Measurements from ENCODE around the gene TMEM119.
"Not testable (repeated sequence)": the region's sequence is repeated elsewhere in the genome, so short reads cannot be mapped to it uniquely, and the experiment has no call there.

TMEM119 gene

DNA sequence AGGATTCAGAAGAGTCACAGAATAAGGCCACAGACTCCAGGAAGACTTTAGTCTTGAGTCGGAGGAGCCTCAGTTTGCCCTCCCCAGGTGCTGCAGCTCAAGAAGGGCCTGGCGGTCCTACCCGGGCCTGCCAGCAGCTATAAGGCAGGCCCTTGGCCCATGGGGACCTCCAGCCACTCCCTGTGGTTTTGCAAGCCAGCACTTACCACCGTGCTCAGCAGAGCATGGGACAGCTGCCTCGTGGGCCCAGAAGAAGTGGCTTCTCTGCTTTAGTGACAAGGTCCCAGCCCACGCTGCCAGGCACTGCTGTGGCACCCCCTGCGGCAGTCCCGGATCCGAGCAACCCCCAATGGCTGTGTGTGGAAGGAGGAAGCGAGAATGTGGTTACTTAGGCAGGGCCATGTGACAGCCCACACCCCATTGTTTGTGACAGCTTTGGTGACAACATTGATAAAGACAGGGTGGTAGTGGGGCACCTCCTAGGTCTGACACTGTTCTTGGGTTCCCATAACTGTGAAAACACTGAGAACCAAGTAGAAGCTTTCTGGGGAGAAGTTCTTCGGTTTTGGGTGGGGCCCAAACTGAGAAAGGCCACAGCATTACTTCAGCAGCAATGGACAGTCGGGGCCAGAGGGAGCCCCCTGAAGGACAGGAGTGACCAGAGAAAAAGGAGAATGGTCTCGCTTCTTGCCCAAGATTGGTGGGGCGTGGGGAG is 35.8 kb upstream of the TMEM119 start, which contains the start of gene SELPLG:
Gene SELPLG (minus strand): TSS at position 361 of the 715 bp plus-strand sequence. CDS start 9,587 bp downstream, outside the sequence.
- no peak for FAIRE-seq

DNA sequence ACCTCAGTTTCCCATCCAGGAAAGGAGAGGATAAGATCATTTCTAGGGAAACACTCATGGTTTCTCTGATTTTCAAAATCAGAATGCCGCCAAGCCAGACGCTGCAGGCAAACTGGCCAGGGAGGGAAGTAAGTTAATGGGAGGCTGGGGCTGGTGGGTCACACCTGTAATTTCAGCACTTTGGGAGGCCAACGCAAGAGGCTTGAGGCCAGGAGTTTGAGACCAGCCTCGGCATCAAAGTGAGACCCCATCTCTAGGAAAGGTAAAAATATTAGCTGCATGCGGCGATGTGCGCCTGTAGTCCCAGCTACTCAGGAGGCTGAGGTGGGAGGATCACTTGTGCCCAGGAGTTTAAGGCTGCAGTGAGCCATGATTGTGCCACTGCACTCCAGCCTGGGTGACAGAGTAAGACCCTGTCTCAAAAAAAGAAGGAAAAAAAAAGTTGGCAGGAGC is 35.2 kb upstream of the TMEM119 start:
- FAIRE-seq: no peak

DNA sequence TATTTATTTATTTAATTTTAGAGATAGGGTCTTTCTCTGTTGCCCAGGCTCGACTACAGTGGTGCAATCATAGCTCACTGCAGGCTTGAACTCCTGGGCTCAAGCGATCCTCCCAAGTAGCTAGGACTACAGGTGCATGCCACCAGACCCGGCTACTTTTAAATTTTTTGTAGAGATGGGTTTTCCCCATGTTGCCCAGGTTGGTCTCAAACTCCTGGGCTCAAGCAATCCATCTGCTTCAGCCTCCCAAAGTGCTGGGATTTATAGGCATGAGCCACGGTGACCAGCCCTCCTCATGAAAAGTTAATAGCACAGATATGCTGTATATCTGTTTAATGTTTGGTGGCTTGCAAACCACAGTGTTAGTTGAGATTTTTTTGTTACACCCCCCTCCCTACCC is 33.4 kb upstream of the TMEM119 start:
- not testable (repeated sequence) for FAIRE-seq

DNA sequence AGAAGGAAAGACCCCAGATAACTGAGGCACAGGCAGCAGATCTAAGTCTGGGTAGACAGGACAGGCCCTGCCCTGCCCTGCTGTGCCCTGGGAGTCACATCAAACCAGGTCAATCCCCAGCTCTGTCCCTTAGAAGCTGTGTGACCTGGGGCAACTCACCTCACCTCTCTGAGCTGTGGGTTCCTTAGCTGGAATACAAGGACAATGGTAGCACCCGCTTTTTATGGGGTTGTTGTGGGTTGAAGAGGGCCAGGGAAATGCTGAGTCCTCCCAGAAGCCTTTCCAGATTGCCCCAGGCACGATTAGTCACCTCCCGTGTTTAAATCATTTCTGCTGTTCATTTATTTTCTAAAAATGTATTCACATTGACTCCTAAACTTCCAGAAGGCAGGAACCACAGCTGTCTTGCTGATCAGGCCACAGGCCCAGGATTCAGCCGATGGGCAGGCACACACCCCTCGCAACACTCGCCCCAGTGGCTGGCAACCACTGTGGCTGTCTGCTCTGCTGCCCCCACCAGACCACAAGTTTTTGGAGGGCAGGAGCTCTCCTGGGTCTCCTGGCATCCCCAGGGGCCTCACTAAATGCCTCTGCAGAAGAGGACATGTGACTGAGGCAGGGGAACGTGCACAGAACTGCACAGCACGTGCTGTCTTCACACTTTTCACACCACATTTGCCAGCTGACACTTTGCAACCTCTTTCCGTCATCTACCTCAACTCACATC is 32.8 kb upstream of the TMEM119 start:
- FAIRE-seq: no peak

DNA sequence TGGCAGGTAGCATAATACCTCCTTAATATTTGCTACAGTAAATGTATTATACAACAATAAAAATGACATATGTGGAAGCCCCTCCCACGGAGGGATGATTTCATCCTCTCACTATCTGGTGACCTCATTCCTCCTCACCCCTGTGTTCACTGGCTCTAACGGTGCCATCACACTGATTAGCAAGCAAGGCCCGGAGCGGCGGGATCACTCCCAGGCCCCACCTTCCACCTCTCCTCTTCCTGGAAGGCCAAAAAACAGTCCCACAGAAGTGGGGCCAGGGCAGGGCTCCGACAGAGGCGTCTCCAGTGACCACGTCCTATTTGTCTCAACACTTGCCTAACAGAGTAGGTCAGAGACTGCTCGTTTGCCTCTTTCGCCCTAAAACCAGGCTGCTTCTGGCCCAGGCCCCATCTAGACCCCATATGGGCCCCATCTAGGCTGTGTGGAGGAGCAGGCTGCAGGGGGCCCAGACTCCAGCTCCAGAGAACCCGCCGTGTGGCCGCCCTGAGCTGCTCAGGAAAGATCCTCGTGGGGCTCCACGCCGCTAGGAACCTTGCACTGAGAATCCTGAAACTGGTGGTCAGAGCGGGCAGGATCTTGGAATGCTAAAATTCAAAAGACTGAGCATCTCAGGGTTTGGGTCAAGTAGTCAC is 32.1 kb upstream of the TMEM119 start:
- FAIRE-seq: no peak

DNA sequence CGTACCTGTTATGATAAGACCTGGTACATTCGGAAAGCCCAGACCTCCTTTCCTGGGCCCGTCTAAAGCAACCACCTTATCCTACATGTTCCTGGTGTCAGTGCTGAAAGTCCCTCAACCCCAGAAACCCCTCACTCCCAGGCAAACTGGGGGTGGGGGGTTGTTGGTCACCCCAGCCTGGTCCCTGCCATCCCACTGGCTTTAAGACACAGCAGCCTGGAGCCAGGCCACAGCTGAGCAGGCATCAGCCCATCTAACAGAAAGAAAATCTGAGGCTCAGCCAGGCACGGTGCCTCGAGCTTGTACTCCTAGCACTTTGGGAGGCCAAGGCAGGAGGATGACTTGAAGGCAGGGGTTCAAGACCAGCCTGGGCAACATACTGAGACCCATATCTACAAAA is 31.3 kb upstream of the TMEM119 start:
- no peak for FAIRE-seq

DNA sequence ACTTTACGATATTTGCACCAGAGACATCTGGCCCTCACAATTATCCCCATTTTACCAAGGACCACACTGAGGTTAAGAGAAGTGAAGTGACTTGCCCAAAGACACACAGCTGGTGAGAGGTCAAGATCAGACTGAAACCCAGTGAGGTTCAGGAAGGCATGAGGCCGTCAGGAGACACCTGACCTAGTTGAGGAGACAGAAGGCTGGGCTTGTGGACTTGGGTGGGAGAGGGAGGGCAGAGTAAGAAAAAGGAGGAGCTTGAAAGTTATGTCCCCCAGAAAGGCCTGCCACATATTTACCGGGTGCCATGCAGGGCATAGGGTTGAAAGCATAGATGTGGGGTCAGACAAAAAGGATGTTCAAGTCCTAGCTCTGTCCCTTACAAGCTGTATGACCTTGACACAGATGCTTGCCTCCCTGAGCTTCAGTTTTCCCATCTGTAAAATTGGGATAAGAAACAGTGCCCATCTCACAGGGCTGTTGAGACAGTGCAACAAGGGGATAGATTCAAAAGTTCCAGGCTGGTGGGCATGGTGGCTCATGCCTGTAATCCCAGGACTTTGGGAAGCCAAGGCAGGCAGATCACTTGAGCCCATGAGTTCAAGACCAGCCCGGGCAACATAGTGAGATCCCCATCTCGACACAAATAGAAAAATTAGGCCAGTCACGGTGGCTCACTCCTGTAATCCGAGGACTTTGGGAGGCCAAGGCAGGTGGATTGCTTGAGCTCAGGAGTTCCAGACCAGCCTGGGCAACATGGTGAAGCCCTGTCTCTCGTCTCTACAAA is 29.4 kb upstream of the TMEM119 start:
- no peak for FAIRE-seq

DNA sequence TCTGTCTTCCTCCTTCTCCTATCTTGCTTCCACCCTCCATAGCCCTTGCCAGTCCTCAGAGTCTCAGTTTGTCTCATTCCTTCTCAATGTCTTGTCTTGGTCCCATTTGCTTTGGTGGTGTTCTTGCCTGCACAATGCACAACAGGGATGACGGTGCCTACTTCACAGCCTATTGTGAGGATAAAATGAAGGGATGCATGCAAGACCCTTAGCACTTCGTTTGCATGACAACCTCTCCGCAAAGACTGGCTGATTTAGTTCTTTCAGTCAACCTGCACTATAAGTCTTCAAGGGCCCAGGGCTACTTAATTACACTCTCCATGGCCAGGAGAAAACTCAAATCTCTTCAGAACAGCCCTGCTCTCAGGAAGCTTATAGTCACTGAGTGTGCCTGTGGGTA is 27.3 kb upstream of the TMEM119 start:
- no peak for FAIRE-seq

DNA sequence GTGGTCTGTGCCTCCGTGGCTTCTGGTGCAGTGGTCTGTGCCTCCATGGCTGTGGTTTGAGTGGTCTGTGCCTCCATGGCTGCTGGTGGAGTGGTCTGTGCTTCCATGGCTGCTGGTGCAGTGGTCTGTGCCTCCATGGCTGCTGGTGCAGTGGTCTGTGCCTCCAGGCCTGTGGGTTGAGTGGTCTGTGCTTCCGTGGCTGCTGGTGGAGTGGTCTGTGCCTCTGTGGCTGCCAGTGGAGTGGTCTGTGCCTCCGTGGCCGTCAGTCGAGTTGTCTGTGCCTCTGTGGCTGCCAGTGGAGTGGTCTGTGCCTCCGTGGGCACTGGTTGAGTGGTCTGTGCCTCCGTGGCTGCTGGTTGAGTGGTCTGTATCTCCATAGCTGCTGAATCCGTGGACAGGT is 25.7 kb upstream of the TMEM119 start:
- FAIRE-seq: no peak

DNA sequence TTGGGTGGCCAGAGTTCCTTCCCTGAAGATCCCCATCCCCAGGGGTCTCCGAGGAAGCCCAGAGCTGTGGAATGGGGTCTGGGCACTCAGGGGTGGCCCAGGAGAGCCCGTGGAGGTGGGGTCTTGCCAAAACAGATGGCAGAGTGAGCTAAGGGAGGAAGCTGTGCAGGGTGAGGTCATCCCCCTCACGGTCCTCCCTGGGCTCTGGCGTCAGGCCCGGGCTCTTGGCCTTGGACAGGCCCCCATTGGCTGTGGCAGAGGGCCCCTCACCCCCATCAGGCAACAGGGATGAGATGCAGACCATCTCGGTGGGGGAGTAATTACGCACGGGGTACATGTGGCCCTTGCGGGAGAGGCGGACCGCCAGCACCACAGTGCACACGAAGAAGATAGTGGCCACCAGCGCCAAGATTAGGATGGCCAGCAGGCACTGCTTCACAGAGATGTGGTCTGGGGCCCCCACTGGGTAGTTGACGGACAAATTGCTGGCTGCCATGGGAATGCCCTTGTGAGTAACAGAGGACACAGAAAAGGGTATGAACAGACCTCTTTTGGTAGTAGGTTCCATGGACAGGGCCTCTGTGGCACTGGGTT is 25.1 kb upstream of the TMEM119 start:
- no peak for FAIRE-seq

DNA sequence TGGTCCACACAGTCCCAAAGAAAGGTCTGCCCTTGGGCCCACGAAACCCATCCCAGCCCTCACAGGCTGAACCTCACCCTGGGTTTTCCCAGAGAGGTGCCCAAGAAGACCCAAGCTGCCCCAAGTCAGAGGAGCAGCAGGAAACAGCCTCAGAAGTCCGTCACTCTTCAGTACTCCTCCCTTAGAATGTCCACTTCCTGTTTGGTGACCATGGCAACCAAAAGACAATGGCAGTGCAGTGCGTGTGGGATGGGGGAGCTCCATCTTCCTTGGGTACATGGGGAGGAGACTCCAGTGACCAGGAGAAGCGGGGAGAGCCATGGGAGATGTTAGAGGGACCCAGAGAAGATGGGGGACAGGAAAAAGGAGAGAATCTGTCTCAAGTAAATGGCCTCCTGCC is 24.5 kb upstream of the TMEM119 start:
- FAIRE-seq: no peak

DNA sequence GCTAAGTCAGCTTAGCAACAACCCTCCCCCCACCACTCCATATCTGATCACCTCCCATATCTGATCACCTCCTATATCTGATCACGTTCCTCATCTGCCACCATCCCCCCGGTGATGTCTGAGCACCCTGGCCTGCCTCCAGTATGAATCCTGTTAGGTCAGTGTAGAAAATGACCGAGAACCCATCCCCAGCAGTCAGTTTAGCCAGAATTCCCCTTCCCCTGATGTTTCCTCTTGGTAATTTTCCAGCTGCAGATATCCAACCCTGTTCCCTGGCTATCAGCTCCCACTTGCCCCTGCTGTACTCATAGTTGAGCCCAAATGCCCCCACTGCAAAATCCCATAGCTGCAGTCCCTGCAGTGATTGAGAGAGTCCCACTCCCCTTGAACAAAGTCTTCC is 23.3 kb upstream of the TMEM119 start:
- FAIRE-seq: no peak

DNA sequence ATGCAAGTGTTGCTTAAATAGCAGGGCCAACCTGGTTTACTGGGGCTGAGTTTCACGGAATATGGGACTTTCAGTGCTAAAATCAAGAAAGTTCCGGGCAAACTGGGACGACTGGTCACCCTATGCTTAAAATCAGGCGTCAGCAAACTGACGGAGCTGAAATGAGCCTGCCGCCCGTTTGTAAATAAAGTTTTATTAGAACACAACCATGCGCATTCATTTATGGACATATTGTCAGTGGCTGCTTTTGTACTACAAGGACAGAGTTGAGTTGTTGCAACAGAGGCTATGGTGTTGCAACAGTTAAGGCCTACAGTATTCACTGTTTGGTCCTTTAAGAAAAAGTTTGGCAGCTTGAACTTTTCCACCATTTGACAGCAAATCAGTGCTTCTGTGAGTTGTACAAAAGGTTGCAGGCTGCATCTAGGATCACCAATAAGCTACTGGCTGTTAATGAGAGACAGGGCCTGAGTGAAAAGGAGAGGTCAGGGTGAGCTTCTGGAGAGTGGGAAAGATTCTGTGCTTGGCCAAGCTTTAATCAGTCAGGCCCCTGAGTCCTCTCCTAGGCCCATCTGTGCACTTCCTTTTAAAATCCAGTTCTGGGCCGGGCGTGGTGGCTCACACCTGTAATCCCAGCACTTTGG is 22.5 kb upstream of the TMEM119 start:
- FAIRE-seq: no peak

DNA sequence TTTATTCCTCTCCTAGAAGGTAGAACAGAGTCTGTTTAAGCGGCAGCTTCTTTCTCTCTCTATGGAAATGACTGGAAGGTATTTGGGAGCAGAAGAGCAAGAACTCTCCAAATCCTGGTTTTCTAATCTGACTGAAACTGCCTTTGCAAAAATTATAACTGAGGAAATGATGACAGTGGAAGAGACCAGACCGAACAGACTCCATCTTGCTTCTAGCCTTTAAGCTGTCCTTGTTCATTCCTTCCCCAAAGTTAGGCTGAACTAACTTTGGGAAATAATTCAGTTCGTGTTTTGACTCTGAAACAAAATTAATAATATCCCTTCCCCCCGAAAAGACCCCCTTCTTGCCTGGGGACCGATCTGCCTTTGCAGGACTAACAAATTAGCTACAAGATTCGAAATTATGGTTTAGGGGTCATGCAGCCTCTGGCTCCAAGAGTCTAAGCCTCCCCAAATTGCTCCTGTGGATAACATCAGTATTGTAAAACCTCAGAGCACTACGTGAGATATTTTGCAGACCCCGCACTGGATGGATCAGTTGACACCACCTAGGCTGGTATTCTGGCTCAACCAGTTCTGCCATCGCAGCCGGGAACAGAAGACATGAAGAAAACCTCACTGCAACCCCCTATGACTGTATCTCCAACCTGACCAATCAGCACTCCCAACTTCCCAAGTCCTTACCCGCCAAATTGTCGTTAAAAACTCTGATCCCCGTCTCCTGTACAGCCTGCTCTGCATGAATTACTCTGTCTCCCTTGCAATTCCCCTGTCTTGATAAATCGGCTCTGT is 21.7 kb upstream of the TMEM119 start:
- FAIRE-seq: no peak

DNA sequence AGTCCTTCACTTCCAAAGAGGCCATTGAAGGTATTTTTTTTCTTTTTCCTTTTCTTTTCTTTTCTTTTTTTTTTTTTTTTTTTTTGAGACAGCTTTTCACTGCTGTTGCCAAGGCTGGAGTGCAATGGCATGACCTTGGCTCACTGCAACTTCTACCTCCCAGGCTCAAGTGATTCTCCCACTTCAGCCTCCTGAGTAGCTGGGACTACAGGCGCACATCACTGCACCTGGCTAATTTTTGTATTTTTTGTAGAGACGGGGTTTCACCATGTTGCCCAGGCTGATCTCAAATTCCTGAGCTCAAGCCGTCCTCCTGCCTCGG is 21.0 kb upstream of the TMEM119 start:
- FAIRE-seq: not testable (repeated sequence)

DNA sequence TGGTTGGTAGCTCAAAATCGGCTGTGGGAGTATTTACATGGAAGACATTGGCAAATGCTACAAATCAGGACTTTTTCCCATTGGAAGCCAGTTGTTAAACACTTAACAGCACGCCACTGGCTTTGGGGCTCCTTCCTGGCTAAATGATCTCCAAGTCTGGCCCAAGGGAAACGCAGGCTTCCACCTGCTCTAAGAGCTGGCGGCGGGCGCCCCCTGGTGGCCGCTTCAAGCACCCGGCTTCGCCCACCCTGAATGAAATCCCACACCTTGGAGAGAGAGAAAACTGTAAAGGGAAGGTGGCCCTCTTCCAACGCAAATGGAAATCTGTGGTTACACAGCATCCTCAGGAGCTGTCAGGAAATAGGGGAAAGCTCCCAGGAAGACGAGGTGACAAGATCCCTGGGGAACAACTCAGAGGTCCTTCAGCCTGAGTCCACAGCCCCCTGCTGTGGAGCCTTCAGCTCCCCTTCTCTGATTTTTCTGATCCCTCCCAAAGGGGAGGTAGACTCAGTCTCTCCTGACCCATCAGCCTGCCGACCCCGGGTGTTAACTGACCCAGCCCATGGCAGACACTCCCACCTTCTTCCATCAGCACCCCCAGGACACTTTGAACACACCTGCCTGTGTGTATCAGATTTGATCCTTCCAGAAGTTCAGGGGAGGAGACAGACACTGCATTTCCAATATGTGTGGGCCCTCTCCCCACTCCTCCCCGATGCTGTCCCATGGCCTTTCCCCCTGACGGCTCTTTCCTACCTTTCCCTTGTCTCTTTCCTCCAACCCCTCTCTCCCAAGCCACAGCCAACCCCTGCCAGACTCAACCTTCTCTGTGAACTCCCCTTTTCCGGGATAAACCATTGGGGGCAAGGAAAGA is 20.4 kb upstream of the TMEM119 start:
- FAIRE-seq: no peak

DNA sequence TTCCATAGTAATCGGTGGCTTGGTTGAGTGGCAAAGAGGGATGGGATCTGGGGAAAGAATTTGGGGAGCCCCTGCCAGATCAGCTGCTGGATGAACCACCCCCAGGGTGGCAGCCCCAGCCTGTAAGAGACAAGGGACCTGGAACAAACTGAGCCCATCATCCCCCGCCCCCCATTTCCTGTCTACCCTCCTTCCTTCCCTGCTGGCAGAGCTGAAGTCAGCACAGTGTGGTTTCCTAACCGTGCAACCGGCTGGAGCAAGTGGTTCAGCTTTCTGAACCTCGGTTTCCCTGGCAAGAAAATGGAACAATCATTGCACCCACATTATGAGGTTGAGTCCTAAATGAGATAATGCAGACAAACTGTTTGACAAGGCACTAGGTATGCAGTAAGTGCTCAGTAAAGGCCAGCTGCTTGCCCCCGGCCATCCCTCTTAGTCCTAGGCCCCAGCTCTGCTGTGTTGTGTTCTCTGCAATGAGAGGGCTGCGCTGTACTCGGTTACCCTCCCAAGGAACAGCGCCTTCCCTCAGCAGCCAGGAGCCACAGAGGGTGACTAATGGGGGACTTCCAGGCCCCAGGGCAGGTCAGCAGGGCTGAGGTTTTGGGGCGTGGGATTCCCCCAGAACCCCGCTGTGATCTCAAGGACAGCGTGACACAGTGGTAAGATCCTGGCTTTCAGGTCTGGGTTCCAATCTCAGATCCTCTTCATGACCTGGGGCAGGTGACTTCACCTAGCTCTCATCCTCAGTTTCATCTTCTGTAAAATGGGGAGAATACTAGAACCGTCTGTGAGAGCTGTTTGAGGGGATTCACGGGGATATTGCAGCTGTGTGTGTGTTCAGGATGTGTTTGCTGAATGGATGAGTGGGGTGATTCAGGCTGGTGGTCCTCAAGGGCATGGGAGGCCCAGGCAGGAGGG is 19.3 kb upstream of the TMEM119 start:
- no peak for FAIRE-seq

DNA sequence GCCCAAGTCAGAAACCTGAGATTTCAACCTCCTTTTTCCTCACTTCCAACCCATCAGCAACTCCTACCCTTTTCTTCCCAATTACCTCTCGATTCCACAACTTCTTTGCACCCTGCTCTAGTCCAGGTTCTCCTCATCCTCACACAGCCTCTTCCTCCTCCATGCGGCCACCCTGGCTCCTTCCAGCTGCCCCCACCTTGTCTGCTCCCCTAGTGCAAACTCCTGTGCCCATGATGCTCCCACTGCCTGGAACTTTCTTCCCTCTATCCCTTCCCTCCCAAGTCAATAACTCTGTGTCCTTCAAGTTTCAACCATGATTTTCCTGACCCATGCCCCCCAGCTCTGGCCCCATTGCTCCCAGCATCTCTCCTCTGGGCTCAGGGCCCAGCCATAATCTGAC is 18.5 kb upstream of the TMEM119 start:
- no peak for FAIRE-seq

DNA sequence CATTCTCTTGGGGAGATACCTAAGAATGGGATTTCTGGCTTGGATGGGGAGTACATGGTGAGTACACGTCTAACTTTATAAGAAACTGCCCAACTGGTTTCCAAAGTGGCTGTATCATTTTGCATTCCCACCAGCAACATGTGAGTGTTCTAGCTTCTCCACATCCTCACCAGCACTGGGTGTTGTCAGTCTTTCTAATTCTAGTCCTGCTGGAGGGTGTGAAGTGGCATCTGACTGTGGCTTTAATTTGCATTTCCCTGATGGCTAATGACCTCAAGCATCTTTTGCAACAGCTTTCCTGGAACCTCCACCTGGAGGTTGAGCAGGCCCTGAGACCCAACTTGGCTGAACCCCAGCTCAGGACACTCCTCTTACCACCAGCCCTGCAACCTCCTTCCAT is 18.0 kb upstream of the TMEM119 start:
- FAIRE-seq: no peak

Data from colon (tissue), 2 donors.